ENCODE data around the gene MRPS18A. TPM values are rescaled to one million over a fixed set of nuclear protein-coding genes. Genes with fewer than 3 reads are reported as not detected.
A peak's percentile ranks its signal among the peaks of the same experiment; 100 is the strongest.

The MRPS18A gene
- total and polyA plus RNA-seq, 9 of the 15 experiments (the other 6 are each of a cell fraction or from before 2014, with no cell fraction given): 87.5 to 243 (median 125) TPM

DNA sequence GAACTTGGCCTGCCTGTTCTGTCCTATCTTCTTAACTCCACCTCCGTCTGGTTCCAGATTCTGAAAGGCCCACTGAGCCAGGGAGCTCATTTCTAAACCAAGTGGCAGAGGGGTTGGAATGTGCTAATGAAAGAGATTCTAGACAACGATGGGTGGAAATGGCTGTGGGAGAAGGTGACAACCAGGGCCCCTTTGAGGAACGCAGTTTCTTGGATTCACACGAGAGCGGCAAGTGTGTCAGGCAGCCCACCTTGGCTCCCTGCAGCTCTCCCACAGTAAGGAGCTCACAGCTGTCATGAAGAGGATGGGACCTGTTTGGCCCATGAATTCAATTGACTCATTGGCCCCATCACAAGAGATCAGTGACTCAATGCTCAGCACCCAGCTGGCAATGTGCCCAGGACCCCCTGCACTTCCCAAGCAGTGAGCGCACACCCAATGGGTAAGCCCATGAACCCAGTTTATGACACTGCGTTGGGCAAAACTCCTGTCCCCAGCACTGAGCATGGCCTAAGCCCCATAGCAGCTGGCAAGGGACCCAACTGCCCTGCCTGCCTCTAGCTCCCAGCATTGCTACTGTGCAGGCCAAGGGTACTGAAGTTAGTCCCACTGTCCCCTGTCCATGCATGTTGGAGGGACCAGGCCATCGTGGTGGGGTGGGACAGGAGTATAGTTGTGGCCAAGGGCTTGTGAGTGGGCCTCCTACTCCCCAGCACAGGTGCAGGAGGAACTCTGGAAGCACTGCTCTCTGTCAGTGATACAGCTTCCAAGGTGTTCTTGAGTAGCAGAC lies 16.4 kb downstream of the MRPS18A start (continued):
- TF ChIP-seq CEBPZ (IDR thresholded peaks at IDR 0.05; ENCODE audit: borderline replicate concordance, low read depth, low read length) (no peak), ZNF134 (CRISPR knock-in tag; conservative IDR thresholded peaks at IDR 0.05) (no peak), ZNF551 (CRISPR knock-in tag; IDR thresholded peaks at IDR 0.05) (no peak), SREBF2 (CRISPR knock-in tag; IDR thresholded peaks at IDR 0.05) (no peak), LARP7 (IDR thresholded peaks at IDR 0.05) (no peak), PCBP2 (IDR thresholded peaks at IDR 0.05; ENCODE audit: low read depth, low read length, poor library complexity, severe bottlenecking) (no peak), NFIC (IDR thresholded peaks at IDR 0.05) (peak; percentile 77), ETS1 (conservative IDR thresholded peaks at IDR 0.05; ENCODE audit: control insufficient read depth, low read depth, low read length) (no peak), ZNF263 (CRISPR knock-in tag; IDR thresholded peaks at IDR 0.05; ENCODE audit: borderline replicate concordance) (0 out of 2 replicates have a peak, but pooled peaks have one; percentile 27)
- TF ChIP-seq, protein P1, sequence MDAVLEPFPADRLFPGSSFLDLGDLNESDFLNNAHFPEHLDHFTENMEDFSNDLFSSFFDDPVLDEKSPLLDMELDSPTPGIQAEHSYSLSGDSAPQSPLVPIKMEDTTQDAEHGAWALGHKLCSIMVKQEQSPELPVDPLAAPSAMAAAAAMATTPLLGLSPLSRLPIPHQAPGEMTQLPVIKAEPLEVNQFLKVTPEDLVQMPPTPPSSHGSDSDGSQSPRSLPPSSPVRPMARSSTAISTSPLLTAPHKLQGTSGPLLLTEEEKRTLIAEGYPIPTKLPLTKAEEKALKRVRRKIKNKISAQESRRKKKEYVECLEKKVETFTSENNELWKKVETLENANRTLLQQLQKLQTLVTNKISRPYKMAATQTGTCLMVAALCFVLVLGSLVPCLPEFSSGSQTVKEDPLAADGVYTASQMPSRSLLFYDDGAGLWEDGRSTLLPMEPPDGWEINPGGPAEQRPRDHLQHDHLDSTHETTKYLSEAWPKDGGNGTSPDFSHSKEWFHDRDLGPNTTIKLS (IDR thresholded peaks at IDR 0.05; ENCODE audit: borderline replicate concordance, low read depth): no peak
- TF ChIP-seq, protein P2, sequence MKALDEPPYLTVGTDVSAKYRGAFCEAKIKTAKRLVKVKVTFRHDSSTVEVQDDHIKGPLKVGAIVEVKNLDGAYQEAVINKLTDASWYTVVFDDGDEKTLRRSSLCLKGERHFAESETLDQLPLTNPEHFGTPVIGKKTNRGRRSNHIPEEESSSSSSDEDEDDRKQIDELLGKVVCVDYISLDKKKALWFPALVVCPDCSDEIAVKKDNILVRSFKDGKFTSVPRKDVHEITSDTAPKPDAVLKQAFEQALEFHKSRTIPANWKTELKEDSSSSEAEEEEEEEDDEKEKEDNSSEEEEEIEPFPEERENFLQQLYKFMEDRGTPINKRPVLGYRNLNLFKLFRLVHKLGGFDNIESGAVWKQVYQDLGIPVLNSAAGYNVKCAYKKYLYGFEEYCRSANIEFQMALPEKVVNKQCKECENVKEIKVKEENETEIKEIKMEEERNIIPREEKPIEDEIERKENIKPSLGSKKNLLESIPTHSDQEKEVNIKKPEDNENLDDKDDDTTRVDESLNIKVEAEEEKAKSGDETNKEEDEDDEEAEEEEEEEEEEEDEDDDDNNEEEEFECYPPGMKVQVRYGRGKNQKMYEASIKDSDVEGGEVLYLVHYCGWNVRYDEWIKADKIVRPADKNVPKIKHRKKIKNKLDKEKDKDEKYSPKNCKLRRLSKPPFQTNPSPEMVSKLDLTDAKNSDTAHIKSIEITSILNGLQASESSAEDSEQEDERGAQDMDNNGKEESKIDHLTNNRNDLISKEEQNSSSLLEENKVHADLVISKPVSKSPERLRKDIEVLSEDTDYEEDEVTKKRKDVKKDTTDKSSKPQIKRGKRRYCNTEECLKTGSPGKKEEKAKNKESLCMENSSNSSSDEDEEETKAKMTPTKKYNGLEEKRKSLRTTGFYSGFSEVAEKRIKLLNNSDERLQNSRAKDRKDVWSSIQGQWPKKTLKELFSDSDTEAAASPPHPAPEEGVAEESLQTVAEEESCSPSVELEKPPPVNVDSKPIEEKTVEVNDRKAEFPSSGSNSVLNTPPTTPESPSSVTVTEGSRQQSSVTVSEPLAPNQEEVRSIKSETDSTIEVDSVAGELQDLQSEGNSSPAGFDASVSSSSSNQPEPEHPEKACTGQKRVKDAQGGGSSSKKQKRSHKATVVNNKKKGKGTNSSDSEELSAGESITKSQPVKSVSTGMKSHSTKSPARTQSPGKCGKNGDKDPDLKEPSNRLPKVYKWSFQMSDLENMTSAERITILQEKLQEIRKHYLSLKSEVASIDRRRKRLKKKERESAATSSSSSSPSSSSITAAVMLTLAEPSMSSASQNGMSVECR (CRISPR knock-in tag; IDR thresholded peaks at IDR 0.05): 0 out of 2 replicates have a peak, but pooled peaks have one; percentile 18
